Hepatocyte (in vitro differentiated cells): ENCODE data around the gene KRT31. TPM values are rescaled to one million over a fixed set of nuclear protein-coding genes. Genes with fewer than 3 reads are reported as not detected.

Experiments used
- DNase-seq: peaks from one replicate; pipeline ENCODE4 v3.0.0-alpha.2; 2016; ENCODE audit warnings: low spot score
- H2AFZ ChIP-seq: fragments of 200-600 bp; sonication (generic); 2 replicates; pipeline ENCODE4 v1.6.0; 2016; ENCODE audit warnings: antibody characterized with exemption, mild to moderate bottlenecking
- H3K27ac ChIP-seq: fragments of 200-600 bp; sonication (generic); 2 replicates; pipeline ENCODE4 v1.5.1; 2016; ENCODE audit warnings: mild to moderate bottlenecking
- H3K27me3 ChIP-seq: fragments of 200-600 bp; sonication (generic); 2 replicates; pipeline ENCODE4 v1.6.1; 2016
- H3K36me3 ChIP-seq: fragments of 200-600 bp; sonication (generic); replicated peaks from 2 replicates; pipeline ENCODE4 v1.5.1; 2016; ENCODE audit warnings: low read depth; ENCODE audit not compliant: insufficient read depth
- H3K4me1 ChIP-seq: fragments of 200-600 bp; sonication (generic); 2 replicates; pipeline ENCODE4 v1.5.1; 2016; ENCODE audit warnings: mild to moderate bottlenecking, moderate library complexity; ENCODE audit not compliant: insufficient read depth
- H3K4me2 ChIP-seq: fragments of 200-600 bp; sonication (generic); 2 replicates; pipeline ENCODE4 v1.6.0; 2016
- H3K4me3 ChIP-seq: fragments of 200-600 bp; sonication (generic); 2 replicates; pipeline ENCODE4 v1.5.1; 2016; ENCODE audit warnings: mild to moderate bottlenecking
- H3K79me2 ChIP-seq: fragments of 200-600 bp; sonication (generic); 2 replicates; pipeline ENCODE4 v1.6.0; 2017; ENCODE audit warnings: mild to moderate bottlenecking
- H3K9me2 ChIP-seq: fragments of 200-600 bp; sonication (generic); replicated peaks from 2 replicates; pipeline ENCODE4 v1.6.0; 2017; ENCODE audit warnings: mild to moderate bottlenecking; ENCODE audit not compliant: insufficient read depth
- H3K9me3 ChIP-seq: fragments of 200-600 bp; sonication (generic); 2 replicates; pipeline ENCODE4 v1.5.1; 2016; ENCODE audit warnings: low read depth, mild to moderate bottlenecking
- H4K20me1 ChIP-seq: fragments of 200-600 bp; sonication (generic); 2 replicates; pipeline ENCODE4 v1.6.0; 2016; ENCODE audit warnings: mild to moderate bottlenecking; ENCODE audit not compliant: insufficient read depth, poor library complexity, severe bottlenecking
- CTCF ChIP-seq: fragments of 200-600 bp; sonication (generic); IDR thresholded peaks from 2 replicates; pipeline ENCODE4 v1.5.1; 2016; ENCODE audit warnings: antibody characterized with exemption, mild to moderate bottlenecking; ENCODE audit not compliant: poor library complexity
- EZH2 ChIP-seq: fragments of 200-600 bp; sonication (generic); IDR thresholded peaks from 2 replicates; pipeline ENCODE4 v1.6.1; 2016; ENCODE audit warnings: antibody characterized with exemption, mild to moderate bottlenecking, borderline replicate concordance
- EZH2phosphoT487 ChIP-seq: fragments of 200-600 bp; sonication (generic); IDR thresholded peaks from one replicate; pipeline ENCODE4 v1.6.1; 2018; ENCODE audit warnings: antibody characterized with exemption, mild to moderate bottlenecking, low read depth, moderate library complexity; ENCODE audit not compliant: unreplicated experiment, severe bottlenecking
- WGBS: methylation state at CpG from one replicate; pipeline ENCODE4 v1.1.6; 2016; ENCODE audit warnings: low lambda C conversion rate; ENCODE audit errors: missing lambda C conversion rate; 5-methylcytosine and 5-hydroxymethylcytosine counted together
- polyA plus RNA-seq: library from polyadenylated mRNA; unstranded; fragments of >200 nt; fragmentation: Nextera tagmentation; extraction: Ambion mirVana; gene quantifications from 2 replicates; pipeline ENCODE4 v1.2.1, GENCODE V29; 2016
- total RNA-seq: library from RNA; depleted of rRNA; stranded (reverse); fragments of >200 nt; gene quantifications from 2 replicates; pipeline ENCODE4 v1.2.3, GENCODE V29; 2014

Gene KRT31
- total and polyA plus RNA-seq, 2 experiments from 2014 or later: not detected

DNA sequence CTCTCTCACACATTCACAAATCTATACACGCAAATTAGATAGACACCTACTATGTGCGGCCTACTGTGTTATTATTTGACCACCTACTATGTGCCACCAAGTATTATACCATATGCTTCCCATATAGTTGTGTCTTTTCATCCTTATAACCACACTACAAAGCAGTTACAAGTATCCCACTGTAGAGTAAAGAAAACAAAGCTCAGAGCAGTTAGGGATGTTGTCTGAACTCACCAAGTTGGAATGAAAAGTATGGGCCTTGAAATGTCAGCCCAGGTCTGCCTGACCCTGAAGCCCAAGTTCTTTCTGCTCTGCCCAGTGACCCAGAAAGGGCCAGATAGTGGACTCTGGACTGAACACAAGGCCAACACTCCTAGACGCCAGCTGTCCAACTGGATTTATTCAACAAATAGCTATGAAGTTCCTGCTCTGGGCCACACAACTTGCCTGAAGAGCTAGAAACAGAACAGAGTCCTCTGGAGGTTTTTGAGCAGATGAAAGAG, 18.5 kb upstream of the KRT31 start:
- Histone ChIP-seq H3K36me3 (no peaks in the 10 kb centered on the region), H3K27ac (peak overlapping the region; percentile 64), H2AFZ (no peak overlapping the region), H4K20me1 (no peaks in the 10 kb centered on the region), H3K9me3 (no peaks in the 10 kb centered on the region), H3K9me2 (no peaks in the 10 kb centered on the region), H3K4me1 (peaks cover 19% of the 10 kb centered on the region), H3K27me3 (no peaks in the 10 kb centered on the region), H3K79me2 (no peaks in the 10 kb centered on the region), H3K4me2 (no peak overlapping the region), H3K4me3 (no peak overlapping the region)
- peak; percentile 30 for DNase-seq
- 83% methylated on average over 3 of the region's 3 CpGs for WGBS
- no peak for TF ChIP-seq EZH2phosphoT487
- TF ChIP-seq EZH2: no peak
- TF ChIP-seq CTCF: no peak

DNA sequence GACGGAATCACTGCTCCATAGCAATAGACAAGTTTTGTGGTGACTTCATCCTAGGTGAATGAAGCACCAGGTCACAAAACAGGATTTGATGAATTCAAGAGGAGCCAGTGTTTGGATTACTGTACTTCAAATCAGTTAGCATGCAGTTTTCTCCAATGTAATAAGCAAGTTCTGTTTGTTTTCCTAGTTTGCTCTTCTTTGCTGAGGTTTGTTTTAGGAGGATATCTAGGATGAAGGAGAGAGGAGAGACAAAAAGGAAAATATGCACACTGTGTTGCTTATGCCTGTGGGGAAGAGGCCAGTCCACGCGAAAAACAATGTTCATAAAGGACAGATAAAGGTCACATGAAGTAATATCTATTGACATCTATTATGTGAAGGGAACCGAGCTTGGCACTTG, 18.0 kb upstream of the KRT31 start:
- no peaks in the 10 kb centered on the region for H3K36me3 ChIP-seq
- no peak overlapping the region for H2AFZ ChIP-seq
- no peak for DNase-seq
- no peaks in the 10 kb centered on the region for H3K27me3 ChIP-seq
- no peak for TF ChIP-seq CTCF
- no peak for TF ChIP-seq EZH2phosphoT487
- TF ChIP-seq EZH2: no peak
- H3K9me2 ChIP-seq: no peaks in the 10 kb centered on the region
- no peaks in the 10 kb centered on the region for H3K79me2 ChIP-seq
- peaks cover 14% of the 10 kb centered on the region for H3K4me1 ChIP-seq
- 84% methylated on average over 4 of the region's 4 CpGs for WGBS
- no peaks in the 10 kb centered on the region for H3K9me3 ChIP-seq
- no peak overlapping the region for H3K4me2 ChIP-seq
- no peaks in the 10 kb centered on the region for H4K20me1 ChIP-seq
- H3K27ac ChIP-seq: no peak overlapping the region
- H3K4me3 ChIP-seq: no peak overlapping the region

GRCh38 chr17:41413982-41414381, 16.6 kb upstream of the KRT31 start:
- Histone ChIP-seq H3K27ac (no peak overlapping the region), H2AFZ (no peak overlapping the region), H3K36me3 (no peaks in the 10 kb centered on the region), H3K9me3 (no peaks in the 10 kb centered on the region), H3K9me2 (no peaks in the 10 kb centered on the region), H3K4me3 (no peak overlapping the region), H3K27me3 (no peaks in the 10 kb centered on the region), H3K4me1 (peaks cover 13% of the 10 kb centered on the region), H3K79me2 (no peaks in the 10 kb centered on the region), H3K4me2 (no peak overlapping the region), H4K20me1 (no peaks in the 10 kb centered on the region)
- TF ChIP-seq EZH2phosphoT487 (no peak), CTCF (no peak), EZH2 (no peak)
- 96% methylated on average over 2 of the region's 2 CpGs for WGBS
- DNase-seq: no peak

GRCh38 chr17:41413353-41413957, 16.0 kb upstream of the KRT31 start:
- H4K20me1 ChIP-seq: no peaks in the 10 kb centered on the region
- H3K27me3 ChIP-seq: no peaks in the 10 kb centered on the region
- no peaks in the 10 kb centered on the region for H3K9me3 ChIP-seq
- H3K9me2 ChIP-seq: no peaks in the 10 kb centered on the region
- peaks cover 13% of the 10 kb centered on the region for H3K4me1 ChIP-seq
- no peak for DNase-seq
- no peak overlapping the region for H3K27ac ChIP-seq
- no peak overlapping the region for H3K4me3 ChIP-seq
- no peak overlapping the region for H3K4me2 ChIP-seq
- H3K79me2 ChIP-seq: no peaks in the 10 kb centered on the region
- H2AFZ ChIP-seq: no peak overlapping the region
- TF ChIP-seq EZH2 (no peak), CTCF (no peak), EZH2phosphoT487 (no peak)
- 74% methylated on average over 5 of the region's 5 CpGs for WGBS
- no peaks in the 10 kb centered on the region for H3K36me3 ChIP-seq
